Thoracic aorta (tissue), 2 donors: ENCODE results near the gene CFAP210. TPM values are rescaled to one million over a fixed set of nuclear protein-coding genes. Genes with fewer than 3 reads are reported as not detected.
"Not testable (repeated sequence)": the region's sequence is repeated elsewhere in the genome, so short reads cannot be mapped to it uniquely, and the experiment has no call there.

Experiments used
- ATAC-seq: fragments of 150-250 bp; one replicate; pipeline ENCODE4 v1.8.0; 2017; ENCODE audit warnings: low read depth; ENCODE audit not compliant: insufficient number of reproducible peaks, low FRiP score
- DNase-seq: peaks from one replicate; pipeline ENCODE4 v3.0.0-alpha.2; 2020; ENCODE audit warnings: low spot score
- H3K27ac ChIP-seq, 2 donors: fragments of 200-600 bp; sonication (generic); 1 replicate in 1 of 2; 2 replicates in 1 of 2; pipeline ENCODE4 v1.5.1; 2016; ENCODE audit warnings: mild to moderate bottlenecking in 2 of 2, moderate library complexity in 2 of 2
- H3K27me3 ChIP-seq: fragments of 200-600 bp; sonication (generic); replicated peaks from 2 replicates; pipeline ENCODE4 v1.6.0; 2016; ENCODE audit warnings: mild to moderate bottlenecking; ENCODE audit not compliant: insufficient read depth
- H3K36me3 ChIP-seq: fragments of 200-600 bp; sonication (generic); one replicate; pipeline ENCODE4 v1.5.1; 2016
- H3K4me1 ChIP-seq, 2 donors: fragments of 200-600 bp; sonication (generic); 1 replicate in 1 of 2; 2 replicates in 1 of 2; pipeline versions ENCODE4 v1.5.1 to v1.6.0; 2016; ENCODE audit warnings: low read depth in 2 of 2, mild to moderate bottlenecking in 1 of 2; ENCODE audit not compliant: control insufficient read depth in 1 of 2
- H3K4me3 ChIP-seq: fragments of 200-600 bp; sonication (generic); 2 replicates; pipeline ENCODE4 v1.5.1; 2016; ENCODE audit warnings: mild to moderate bottlenecking
- H3K9me3 ChIP-seq: fragments of 200-600 bp; sonication (generic); 2 replicates; pipeline ENCODE4 v1.5.1; 2016
- total RNA-seq, 2 donors: library from RNA; depleted of rRNA; stranded (reverse); fragments of >200 nt; gene quantifications; one replicate each; pipeline versions ENCODE4 v1.1.0 to v1.2.3, GENCODE V29; 2016
- TF ChIP-seq, protein P1 (sequence below): fragments of 200-600 bp; sonication (generic); IDR thresholded peaks from one replicate; pipeline ENCODE4 v1.5.1; 2019; ENCODE audit warnings: antibody characterized with exemption

CFAP210 gene
- total RNA-seq, 2 donors from 2014 or later: not detected

DNA sequence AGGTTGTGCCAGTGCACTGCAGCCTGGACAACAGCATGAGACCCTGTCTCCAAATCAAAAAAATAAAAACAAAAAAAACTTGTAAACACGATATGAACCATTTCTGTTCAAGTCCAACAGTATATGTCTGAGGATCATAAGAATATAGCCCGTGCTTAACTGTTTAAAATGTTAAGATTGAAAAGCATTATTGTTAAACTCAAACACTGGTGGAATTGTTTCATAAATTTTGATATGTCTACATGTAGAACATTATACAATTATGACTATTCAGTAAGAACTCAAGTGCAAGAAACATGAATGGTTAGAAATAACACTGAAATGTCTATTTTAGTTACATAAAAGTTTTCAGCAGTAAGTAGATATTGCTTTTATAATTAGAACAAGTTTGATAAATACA, 80.3 kb downstream of the CFAP210 start:
- H3K4me3 ChIP-seq: no peak overlapping the region
- H3K4me1 ChIP-seq: no peaks in the 10 kb centered on the region
- H3K27me3 ChIP-seq: no peaks in the 10 kb centered on the region
- DNase-seq: no peak
- peaks cover 48% of the 10 kb centered on the region for H3K36me3 ChIP-seq
- H3K9me3 ChIP-seq: no peaks in the 10 kb centered on the region
- TF ChIP-seq, protein P1, sequence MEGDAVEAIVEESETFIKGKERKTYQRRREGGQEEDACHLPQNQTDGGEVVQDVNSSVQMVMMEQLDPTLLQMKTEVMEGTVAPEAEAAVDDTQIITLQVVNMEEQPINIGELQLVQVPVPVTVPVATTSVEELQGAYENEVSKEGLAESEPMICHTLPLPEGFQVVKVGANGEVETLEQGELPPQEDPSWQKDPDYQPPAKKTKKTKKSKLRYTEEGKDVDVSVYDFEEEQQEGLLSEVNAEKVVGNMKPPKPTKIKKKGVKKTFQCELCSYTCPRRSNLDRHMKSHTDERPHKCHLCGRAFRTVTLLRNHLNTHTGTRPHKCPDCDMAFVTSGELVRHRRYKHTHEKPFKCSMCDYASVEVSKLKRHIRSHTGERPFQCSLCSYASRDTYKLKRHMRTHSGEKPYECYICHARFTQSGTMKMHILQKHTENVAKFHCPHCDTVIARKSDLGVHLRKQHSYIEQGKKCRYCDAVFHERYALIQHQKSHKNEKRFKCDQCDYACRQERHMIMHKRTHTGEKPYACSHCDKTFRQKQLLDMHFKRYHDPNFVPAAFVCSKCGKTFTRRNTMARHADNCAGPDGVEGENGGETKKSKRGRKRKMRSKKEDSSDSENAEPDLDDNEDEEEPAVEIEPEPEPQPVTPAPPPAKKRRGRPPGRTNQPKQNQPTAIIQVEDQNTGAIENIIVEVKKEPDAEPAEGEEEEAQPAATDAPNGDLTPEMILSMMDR: no peak
- H3K27ac ChIP-seq: no peak overlapping the region
- ATAC-seq: no peak

DNA sequence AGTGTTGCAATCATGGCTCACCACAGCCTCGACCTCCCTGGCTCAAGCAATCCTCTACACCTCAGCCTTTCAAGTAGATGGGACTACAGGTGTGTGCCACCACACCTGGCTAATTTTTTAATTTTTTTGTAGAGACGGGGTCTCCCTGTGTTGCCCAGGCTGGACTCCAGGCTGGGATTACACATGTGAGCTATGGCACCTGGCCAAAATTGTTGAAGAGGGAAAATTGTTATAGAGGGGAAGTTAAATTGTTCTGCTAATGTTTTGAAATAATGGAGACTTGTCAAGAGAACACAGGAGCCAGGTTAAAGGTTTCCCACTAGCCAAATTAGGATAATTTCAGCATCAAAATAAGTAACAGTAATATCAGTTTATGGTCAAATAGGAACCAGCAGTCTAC, 84.9 kb downstream of the CFAP210 start:
- Histone ChIP-seq H3K36me3 (peaks cover 49% of the 10 kb centered on the region), H3K27ac (no peak overlapping the region), H3K4me3 (no peak overlapping the region), H3K27me3 (no peaks in the 10 kb centered on the region), H3K9me3 (no peaks in the 10 kb centered on the region), H3K4me1 (no peaks in the 10 kb centered on the region)
- ATAC-seq (no peak), DNase-seq (no peak)
- TF ChIP-seq, protein P1: no peak

DNA sequence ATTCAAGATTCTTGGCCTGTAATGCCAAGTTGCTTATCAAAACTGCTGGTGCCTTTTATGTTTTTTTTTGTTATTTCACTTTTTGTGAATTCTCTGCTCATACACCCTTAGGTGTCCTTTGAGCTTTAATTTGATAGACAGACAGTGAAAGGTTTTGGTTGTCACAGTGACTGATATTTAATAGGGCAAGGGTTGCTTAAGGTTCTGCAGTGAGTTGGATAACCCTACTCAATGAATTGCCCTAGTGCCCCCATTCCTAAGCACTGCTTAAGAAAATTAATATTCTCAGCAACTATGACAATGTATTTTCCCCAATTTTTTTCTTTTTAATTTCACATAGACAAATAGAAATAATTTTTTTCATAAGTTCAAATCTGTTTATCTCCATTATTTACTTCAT, 94.6 kb downstream of the CFAP210 start:
- DNase-seq (no peak), ATAC-seq (no peak)
- Histone ChIP-seq H3K27me3 (no peaks in the 10 kb centered on the region), H3K4me3 (no peak overlapping the region), H3K36me3 (peaks cover 4% of the 10 kb centered on the region), H3K27ac (no peak overlapping the region), H3K9me3 (no peaks in the 10 kb centered on the region), H3K4me1 (no peaks in the 10 kb centered on the region)
- TF ChIP-seq, protein P1: no peak

DNA sequence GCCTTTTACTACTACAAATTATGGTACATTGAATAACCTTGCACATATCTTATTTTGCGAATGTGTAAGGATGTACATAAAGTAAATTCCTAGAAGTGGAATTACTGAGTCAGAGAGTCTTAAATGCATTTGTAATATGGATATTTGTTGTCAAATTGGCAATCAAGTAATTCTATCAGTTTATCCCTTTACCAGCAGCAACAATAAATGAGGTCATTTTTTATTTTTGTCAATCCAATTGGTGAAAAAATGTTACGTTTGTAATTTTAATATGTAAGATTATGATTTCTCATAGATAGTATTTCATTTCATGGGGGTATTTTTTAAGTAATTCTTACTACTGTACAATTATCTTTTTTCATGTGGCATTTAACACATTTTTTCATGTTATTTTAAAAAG, 95.2 kb downstream of the CFAP210 start:
- TF ChIP-seq, protein P1: no peak
- ATAC-seq (no peak), DNase-seq (no peak)
- no peaks in the 10 kb centered on the region for H3K9me3 ChIP-seq
- H3K36me3 ChIP-seq: no peaks in the 10 kb centered on the region
- H3K27ac ChIP-seq: no peak overlapping the region
- H3K4me1 ChIP-seq: no peaks in the 10 kb centered on the region
- H3K4me3 ChIP-seq: no peak overlapping the region
- no peaks in the 10 kb centered on the region for H3K27me3 ChIP-seq

DNA sequence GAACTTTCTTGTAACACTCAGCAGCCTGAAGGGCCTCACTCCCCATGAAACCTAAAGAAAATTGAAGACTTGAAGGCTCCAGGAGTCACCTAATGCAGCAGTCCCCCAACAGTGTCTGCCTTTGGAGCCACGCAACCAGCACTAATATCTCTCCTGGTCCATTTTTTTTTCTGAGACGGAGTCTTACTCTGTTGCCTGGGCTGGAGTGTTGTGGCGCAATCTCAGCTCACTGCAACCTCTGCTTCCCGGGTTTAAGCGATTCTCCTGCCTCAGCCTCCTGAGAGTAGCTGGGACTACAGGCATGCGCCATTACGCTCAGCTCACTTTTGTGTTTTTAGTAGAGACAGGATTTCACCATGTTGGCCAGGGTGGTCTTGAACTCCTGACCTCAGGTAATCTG, 97.7 kb downstream of the CFAP210 start:
- H3K4me1 ChIP-seq, DNase-seq, ATAC-seq, H3K27ac ChIP-seq, H3K36me3 ChIP-seq, H3K27me3 ChIP-seq, H3K4me3 ChIP-seq, H3K9me3 ChIP-seq: not testable (repeated sequence)

Other genes starting within 250 kb of the CFAP210 start
- 10 to 100 TPM; 13.6 to 21.1 TPM for gene BBS5, start 214.9 kb downstream of the CFAP210 start, total RNA-seq
- 1 to 10 TPM in 1 of 2 donors, under 1 TPM in 1; 0.28 to 1.2 TPM for gene KLHL41, start 184.7 kb downstream of the CFAP210 start, total RNA-seq
- gene FASTKD1, start 120.5 kb downstream of the CFAP210 start, total RNA-seq: 10 to 100 TPM; 11.5 to 15.2 TPM
- gene PPIG, start 110.1 kb downstream of the CFAP210 start, total RNA-seq: 10 to 100 TPM; 30.9 to 68.5 TPM
- 1 to 10 TPM in 1 of 2 donors, under 1 TPM in 1; 0.92 to 3.2 TPM for gene PHOSPHO2, start 64 bp upstream of the CFAP210 start, total RNA-seq
- gene KLHL23, start 39.4 kb upstream of the CFAP210 start, total RNA-seq: 10 to 100 TPM in 1 of 2 donors, 1 to 10 TPM in 1; 7.9 to 11.5 TPM
- gene SSB, start 104.5 kb upstream of the CFAP210 start, total RNA-seq: 100 to 1,000 TPM in 1 of 2 donors, 10 to 100 TPM in 1; 65.9 to 335 TPM
- 10 to 100 TPM; 25.3 to 73.5 TPM for gene METTL5, start 130.5 kb upstream of the CFAP210 start, total RNA-seq
- 10 to 100 TPM; 62.1 to 98.6 TPM for gene UBR3, start 133.0 kb upstream of the CFAP210 start, total RNA-seq